PC-9 (cell line): ENCODE measurements around the gene SRSF7. TPM values are rescaled to one million over a fixed set of nuclear protein-coding genes. Genes with fewer than 3 reads are reported as not detected.
"Not testable (repeated sequence)": the region's sequence is repeated elsewhere in the genome, so short reads cannot be mapped to it uniquely, and the experiment has no call there.

ENCODE experiments used
- BruUV-seq: library from RNA; stranded (reverse); fragments of 400-500 nt; replicated peaks from 2 replicates; lab custom pipeline; 2021; lab: Mats Ljungman, UMichigan
- CTCF ChIA-PET: fragments of 300-600 bp; sonication (Branson Sonifier 250); formaldehyde crosslinking; loops from one replicate; lab custom pipeline; 2022; ENCODE audit warnings: antibody characterized with exemption; lab: Charles Lee
- POLR2A ChIA-PET: fragments of 300-600 bp; sonication (Branson Sonifier 250); formaldehyde crosslinking; loops from one replicate; lab custom pipeline; 2022; ENCODE audit warnings: antibody characterized with exemption; ENCODE audit not compliant: unreplicated experiment; lab: Charles Lee
- DNase-seq, 2 experiments: peaks; one replicate each; pipeline versions ENCODE4 v3.0.0 to v3.0.0-alpha.2; 2015 to 2022; ENCODE audit warnings: mixed read lengths in 1 of 2
- H2AFZ ChIP-seq: fragments of 200-600 bp; sonication (generic); 2 replicates; pipeline ENCODE4 v1.8.1; 2017; ENCODE audit warnings: antibody characterized with exemption
- H3F3A ChIP-seq: fragments of 200-600 bp; sonication (generic); 2 replicates; pipeline ENCODE4 v1.8.1; 2017; ENCODE audit warnings: antibody characterized with exemption, mild to moderate bottlenecking, low read depth; ENCODE audit not compliant: insufficient read depth
- H3K27ac ChIP-seq: fragments of 200-600 bp; sonication (generic); 2 replicates; pipeline ENCODE4 v1.6.1; 2016; ENCODE audit warnings: mixed run types
- H3K27me3 ChIP-seq: fragments of 200-600 bp; sonication (generic); 2 replicates; pipeline ENCODE4 v1.6.1; 2016; ENCODE audit warnings: low read depth, mixed run types; ENCODE audit not compliant: insufficient read depth
- H3K36me3 ChIP-seq: fragments of 200-600 bp; sonication (generic); 2 replicates; pipeline ENCODE4 v1.6.1; 2016; ENCODE audit warnings: low read depth, mixed run types
- H3K4me1 ChIP-seq: fragments of 200-600 bp; sonication (generic); replicated peaks from 2 replicates; pipeline ENCODE4 v1.6.1; 2016; ENCODE audit warnings: mixed run types; ENCODE audit not compliant: insufficient read depth
- H3K4me2 ChIP-seq: fragments of 200-600 bp; sonication (generic); 2 replicates; pipeline ENCODE4 v1.6.1; 2017; ENCODE audit warnings: mixed run types
- H3K4me3 ChIP-seq: fragments of 200-600 bp; sonication (generic); 2 replicates; pipeline ENCODE4 v1.6.1; 2016; ENCODE audit warnings: mixed run types
- H3K79me2 ChIP-seq: fragments of 200-600 bp; sonication (generic); 2 replicates; pipeline ENCODE4 v1.6.1; 2017; ENCODE audit warnings: low read depth, mixed run types
- H3K9me2 ChIP-seq: fragments of 200-600 bp; sonication (generic); 2 replicates; pipeline ENCODE4 v1.8.1; 2017; ENCODE audit warnings: mild to moderate bottlenecking; ENCODE audit not compliant: insufficient read depth
- H3K9me3 ChIP-seq: fragments of 200-600 bp; sonication (generic); 2 replicates; pipeline ENCODE4 v1.8.1; 2016; ENCODE audit warnings: low read depth; ENCODE audit not compliant: insufficient read depth
- H4K20me1 ChIP-seq: fragments of 200-600 bp; sonication (generic); 2 replicates; pipeline ENCODE4 v1.8.1; 2017; ENCODE audit not compliant: insufficient read depth
- EZH2 ChIP-seq: fragments of 200-600 bp; sonication (generic); IDR thresholded peaks from 2 replicates; pipeline ENCODE4 v1.8.0; 2017; ENCODE audit warnings: antibody characterized with exemption, low read depth
- intact Hi-C: fragments of 100-400 bp; cut with micrococcal nuclease; formaldehyde crosslinking; loops from one replicate; pipeline ENCODE4 v1.10.0; 2022; ENCODE audit not compliant: unreplicated experiment
- total RNA-seq: library from RNA; stranded (reverse); gene quantifications from 2 replicates; pipeline ENCODE4 v1.2.3, GENCODE V29; 2021
- TF ChIP-seq, protein P1 (sequence below): fragments of 200-600 bp; sonication (generic); conservative IDR thresholded peaks from 2 replicates; pipeline ENCODE4 v1.6.1; 2017; ENCODE audit warnings: mixed run types, antibody characterized with exemption, mild to moderate bottlenecking, moderate library complexity

Gene SRSF7
- total RNA-seq, 1 experiment from 2014 or later: 111 TPM

DNA sequence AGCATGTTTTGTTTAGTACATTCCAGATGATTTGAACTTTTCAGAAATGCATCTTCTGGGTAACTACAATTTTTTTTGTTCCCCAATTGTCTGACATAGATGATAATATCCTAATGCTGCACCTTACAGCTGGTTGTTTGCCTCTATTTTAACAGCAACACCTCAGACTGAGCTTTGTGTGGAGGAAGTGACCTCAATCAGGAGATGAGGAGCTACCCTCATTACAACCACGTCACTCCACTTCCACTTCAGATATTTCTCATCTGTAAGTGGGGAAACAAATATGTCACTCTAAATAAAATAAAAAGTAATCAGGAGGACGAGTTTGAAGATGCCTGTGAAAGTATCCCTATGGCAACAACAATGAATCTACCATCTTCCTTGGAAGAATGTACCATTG is 12.1 kb upstream of the SRSF7 start:
- Histone ChIP-seq H3K36me3 (no peaks in the 10 kb centered on the region), H3K4me2 (no peak overlapping the region), H4K20me1 (no peaks in the 10 kb centered on the region), H2AFZ (no peak overlapping the region), H3F3A (peaks cover 4% of the 10 kb centered on the region; the same call in 1 of the 2 replicates), H3K4me3 (no peak overlapping the region), H3K27me3 (no peaks in the 10 kb centered on the region), H3K9me3 (no peaks in the 10 kb centered on the region), H3K79me2 (no peaks in the 10 kb centered on the region), H3K4me1 (peaks cover 20% of the 10 kb centered on the region), H3K27ac (no peak overlapping the region), H3K9me2 (no peaks in the 10 kb centered on the region)
- TF ChIP-seq, protein P1, sequence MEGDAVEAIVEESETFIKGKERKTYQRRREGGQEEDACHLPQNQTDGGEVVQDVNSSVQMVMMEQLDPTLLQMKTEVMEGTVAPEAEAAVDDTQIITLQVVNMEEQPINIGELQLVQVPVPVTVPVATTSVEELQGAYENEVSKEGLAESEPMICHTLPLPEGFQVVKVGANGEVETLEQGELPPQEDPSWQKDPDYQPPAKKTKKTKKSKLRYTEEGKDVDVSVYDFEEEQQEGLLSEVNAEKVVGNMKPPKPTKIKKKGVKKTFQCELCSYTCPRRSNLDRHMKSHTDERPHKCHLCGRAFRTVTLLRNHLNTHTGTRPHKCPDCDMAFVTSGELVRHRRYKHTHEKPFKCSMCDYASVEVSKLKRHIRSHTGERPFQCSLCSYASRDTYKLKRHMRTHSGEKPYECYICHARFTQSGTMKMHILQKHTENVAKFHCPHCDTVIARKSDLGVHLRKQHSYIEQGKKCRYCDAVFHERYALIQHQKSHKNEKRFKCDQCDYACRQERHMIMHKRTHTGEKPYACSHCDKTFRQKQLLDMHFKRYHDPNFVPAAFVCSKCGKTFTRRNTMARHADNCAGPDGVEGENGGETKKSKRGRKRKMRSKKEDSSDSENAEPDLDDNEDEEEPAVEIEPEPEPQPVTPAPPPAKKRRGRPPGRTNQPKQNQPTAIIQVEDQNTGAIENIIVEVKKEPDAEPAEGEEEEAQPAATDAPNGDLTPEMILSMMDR: no peak
- no peak for TF ChIP-seq EZH2
- no TSS peak for BruUV-seq
- no peak for DNase-seq
- CTCF ChIA-PET: no interaction called here
- intact Hi-C loops: no loop called here
- POLR2A ChIA-PET: no interaction called here

DNA sequence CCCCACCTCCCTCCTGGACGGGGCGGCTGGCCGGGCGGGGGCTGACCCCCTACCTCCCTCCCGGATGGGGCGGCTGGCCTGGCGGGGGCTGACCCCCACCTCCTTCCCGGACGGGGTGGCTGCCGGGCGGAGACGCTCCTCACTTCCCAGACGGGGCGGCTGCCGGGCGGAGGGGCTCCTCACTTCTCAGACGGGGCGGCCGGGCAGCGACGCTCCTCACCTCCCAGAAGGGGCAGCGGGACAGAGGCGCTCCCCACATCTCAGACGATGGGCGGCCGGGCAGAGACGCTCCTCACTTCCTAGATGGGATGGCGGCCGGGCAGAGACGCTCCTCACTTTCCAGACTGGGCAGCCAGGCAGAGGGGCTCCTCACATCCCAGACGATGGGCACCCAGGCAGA is 4.7 kb upstream of the SRSF7 start:
- H3K27me3 ChIP-seq, BruUV-seq, POLR2A ChIA-PET, H3K4me3 ChIP-seq, DNase-seq, H3K79me2 ChIP-seq, H3K9me3 ChIP-seq, H3K27ac ChIP-seq, H3F3A ChIP-seq, H2AFZ ChIP-seq, H3K9me2 ChIP-seq, CTCF ChIA-PET, H4K20me1 ChIP-seq, H3K4me2 ChIP-seq, H3K36me3 ChIP-seq, intact Hi-C loops, H3K4me1 ChIP-seq: not testable (repeated sequence)

DNA sequence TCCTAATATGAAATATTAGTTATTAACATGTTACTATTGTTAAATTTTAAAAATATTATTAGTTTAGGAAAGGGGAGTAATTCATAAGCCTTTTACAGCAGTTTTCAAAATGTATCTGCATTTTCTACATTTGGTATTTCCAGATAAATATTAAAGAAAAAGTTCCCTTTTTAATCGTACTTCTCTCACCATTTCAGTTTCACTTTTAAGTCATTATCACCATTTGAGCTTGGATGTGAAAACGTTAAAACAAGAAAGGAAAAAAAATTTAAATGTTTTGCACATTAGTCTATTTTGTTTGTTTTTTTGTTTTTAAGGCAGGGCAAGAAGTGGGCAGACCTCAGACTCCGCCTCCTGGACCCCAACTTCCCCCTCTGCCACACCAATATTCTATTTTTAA is 3.3 kb upstream of the SRSF7 start:
- 0 out of 2 replicates have a peak overlapping the region, but pooled peaks have one; percentile 20 for H3K4me2 ChIP-seq
- BruUV-seq: no TSS peak
- intact Hi-C loops: loop anchor here (5.0 kb wide), 1 partner anchor 473 kb away; no protein-coding TSS in a partner anchor
- H3F3A ChIP-seq: peaks cover 13% of the 10 kb centered on the region
- peaks cover 6% of the 10 kb centered on the region for H3K36me3 ChIP-seq
- H3K4me3 ChIP-seq: no peak overlapping the region
- no peak for TF ChIP-seq EZH2
- TF ChIP-seq, protein P1: no peak
- H3K27me3 ChIP-seq: no peaks in the 10 kb centered on the region
- DNase-seq: no peak
- H3K9me2 ChIP-seq: no peaks in the 10 kb centered on the region
- H4K20me1 ChIP-seq: peaks cover 7% of the 10 kb centered on the region
- no peak overlapping the region for H2AFZ ChIP-seq
- no peaks in the 10 kb centered on the region for H3K9me3 ChIP-seq
- ChIA-PET CTCF (interaction anchor here (0.6 to 0.7 kb wide), 2 partner anchors 54 to 1358 kb away, joined by 4 to 5 read pairs; no protein-coding TSS in a partner anchor), POLR2A (interaction anchor here (0.7 kb wide), 1 partner anchor 9 kb away, joined by 7 read pairs; no protein-coding TSS in a partner anchor)
- peaks cover 3% of the 10 kb centered on the region; the same call in 1 of the 2 replicates for H3K4me1 ChIP-seq
- H3K79me2 ChIP-seq: peaks cover 16% of the 10 kb centered on the region
- H3K27ac ChIP-seq: no peak overlapping the region
